Keratinocyte (primary cell): ENCODE data around the gene HMX3. TPM values are rescaled to one million over a fixed set of nuclear protein-coding genes. Genes with fewer than 3 reads are reported as not detected.
A peak's percentile ranks its signal among the peaks of the same experiment; 100 is the strongest.

ENCODE experiments used
- DNase-seq: peaks from one replicate; pipeline ENCODE4 v3.0.0-alpha.2; 2011; ENCODE audit warnings: low read depth, missing footprints, low spot score
- FAIRE-seq: peaks from 2 replicates; lab custom pipeline; 2011; peaks lifted over from hg19 to GRCh38; lab: Jason Lieb, UNC
- H2AFZ ChIP-seq: 2 replicates; pipeline ENCODE4 v1.6.0; 2012; ENCODE audit warnings: low read length, control low read depth, inconsistent platforms; ENCODE audit not compliant: control insufficient read depth
- H3K27ac ChIP-seq: 2 replicates; pipeline ENCODE4 v1.5.1; 2011; ENCODE audit warnings: low read length; ENCODE audit not compliant: control insufficient read depth, insufficient read depth
- H3K27me3 ChIP-seq: 3 replicates; pipeline ENCODE4 v1.6.0; 2011; ENCODE audit warnings: low read length; ENCODE audit not compliant: control insufficient read depth, insufficient read depth; ENCODE audit errors: extremely low read depth
- H3K36me3 ChIP-seq, 2 experiments: 2 replicates in 1 of 2; 3 replicates in 1 of 2; pipeline ENCODE4 v1.5.1; 2011; ENCODE audit warnings: low read length in 2 of 2, mild to moderate bottlenecking in 1 of 2; ENCODE audit not compliant: control insufficient read depth in 2 of 2, insufficient read depth in 2 of 2; ENCODE audit errors: extremely low read depth in 1 of 2
- H3K4me1 ChIP-seq: 3 replicates; pipeline ENCODE4 v1.5.1; 2011; ENCODE audit warnings: low read length; ENCODE audit not compliant: control insufficient read depth, insufficient read depth; ENCODE audit errors: extremely low read depth
- H3K4me2 ChIP-seq: 3 replicates; pipeline ENCODE4 v1.6.0; 2011; ENCODE audit warnings: low read depth, low read length; ENCODE audit not compliant: control insufficient read depth, insufficient read depth; ENCODE audit errors: extremely low read depth
- H3K4me3 ChIP-seq, 3 experiments: fragments of 200-600 bp in 1 of 3; sonication (generic) in 1 of 3; 2 replicates in 2 of 3; 3 replicates in 1 of 3; pipeline ENCODE4 v1.5.1; 2011 to 2016; ENCODE audit warnings: low read length in 3 of 3, mild to moderate bottlenecking in 3 of 3, control low read depth in 2 of 3, inconsistent platforms in 1 of 3, low read depth in 1 of 3, mixed read lengths in 1 of 3, mixed run types in 1 of 3, moderate library complexity in 1 of 3; ENCODE audit not compliant: control insufficient read depth in 2 of 3, insufficient read depth in 2 of 3; ENCODE audit errors: extremely low read depth in 1 of 3
- H3K79me2 ChIP-seq: 2 replicates; pipeline ENCODE4 v1.6.0; 2012; ENCODE audit warnings: low read length; ENCODE audit not compliant: control insufficient read depth, insufficient read depth
- H3K9ac ChIP-seq: 3 replicates; pipeline ENCODE4 v1.6.0; 2011; ENCODE audit warnings: low read length; ENCODE audit not compliant: control insufficient read depth, insufficient read depth; ENCODE audit errors: extremely low read depth
- H3K9me1 ChIP-seq: 3 replicates; pipeline ENCODE4 v1.6.0; 2011; ENCODE audit warnings: low read length; ENCODE audit not compliant: control insufficient read depth, insufficient read depth; ENCODE audit errors: extremely low read depth
- H3K9me3 ChIP-seq: 2 replicates; pipeline ENCODE4 v1.5.1; 2012; ENCODE audit warnings: low read depth, low read length; ENCODE audit not compliant: control insufficient read depth
- H4K20me1 ChIP-seq: 3 replicates; pipeline ENCODE4 v1.6.0; 2011; ENCODE audit warnings: low read length; ENCODE audit not compliant: control insufficient read depth, insufficient read depth; ENCODE audit errors: extremely low read depth
- CTCF ChIP-seq, 3 experiments: IDR thresholded peaks in 1 of 3; conservative IDR thresholded peaks in 1 of 3; optimal IDR thresholded peaks in 1 of 3; 2 replicates in 2 of 3; 3 replicates in 1 of 3; pipeline versions ENCODE3 to v1.5.1; 2011; ENCODE audit warnings: low read length in 3 of 3, mild to moderate bottlenecking in 3 of 3, moderate library complexity in 2 of 3, control low read depth in 1 of 3, inconsistent platforms in 1 of 3; ENCODE audit not compliant: insufficient read depth in 2 of 3; ENCODE audit errors: extremely low read depth in 1 of 3
- EZH2 ChIP-seq: IDR thresholded peaks from one replicate; pipeline ENCODE4 v1.6.1; 2012; ENCODE audit warnings: inconsistent platforms, mild to moderate bottlenecking, low read length, moderate library complexity
- dilution Hi-C: fragments of 300-500 bp; cut with MboI; formaldehyde crosslinking; loops from one replicate; pipeline ENCODE4 v1.7.0; 2020; ENCODE audit warnings: low sequenced_read_pairs; ENCODE audit not compliant: extremely low pct_ligation_motif_present
- polyA plus RNA-seq, 5 experiments: library from polyadenylated mRNA; depleted of rRNA in 3 of 5; stranded (reverse) in 3 of 5; stranded (forward) in 1 of 5; unstranded in 1 of 5; fragments of >200 nt; gene quantifications; 1 replicate in 1 of 5; 2 replicates in 3 of 5; 3 replicates in 1 of 5; pipeline versions ENCODE4 v1.2.1 to v1.2.3, GENCODE V29; 2011 to 2012; ENCODE audit warnings: missing spikeins in 2 of 5, low read depth in 1 of 5, low replicate concordance in 1 of 5

The HMX3 gene
- polyA plus RNA-seq, 1 donor (not counting 4 experiments of a cell fraction or from before 2014, with no cell fraction given), result not detected

- Histone ChIP-seq H3K9me3 (no peaks in the 10 kb centered on the region), H3K9ac (no peak overlapping the region), H3K4me1 (peaks cover 5% of the 10 kb centered on the region), H4K20me1 (peaks cover 7% of the 10 kb centered on the region), H3K27me3 (peaks cover 100% of the 10 kb centered on the region), H2AFZ (no peak overlapping the region), H3K36me3 (no peaks in the 10 kb centered on the region), H3K4me3 (no peak overlapping the region), H3K9me1 (no peaks in the 10 kb centered on the region), H3K27ac (no peak overlapping the region), H3K79me2 (no peaks in the 10 kb centered on the region), H3K4me2 (no peak overlapping the region)
- dilution Hi-C loops, result no loop called here
- TF ChIP-seq CTCF (optimal IDR thresholded peaks at IDR 0.05 in 1 of 3, IDR thresholded peaks at IDR 0.05 in 1 of 3, conservative IDR thresholded peaks at IDR 0.05 in 1 of 3; ENCODE audit: extremely low read depth in 1 of 3, insufficient read depth in 2 of 3, low read length in 3 of 3) (no peak), EZH2 (peak; percentile 87)
- DNase-seq, result no peak
- FAIRE-seq, result no peak
These were observed 9.8 kb downstream of the HMX3 start for GRCh38 chr10:123145542-123146012.

DNA sequence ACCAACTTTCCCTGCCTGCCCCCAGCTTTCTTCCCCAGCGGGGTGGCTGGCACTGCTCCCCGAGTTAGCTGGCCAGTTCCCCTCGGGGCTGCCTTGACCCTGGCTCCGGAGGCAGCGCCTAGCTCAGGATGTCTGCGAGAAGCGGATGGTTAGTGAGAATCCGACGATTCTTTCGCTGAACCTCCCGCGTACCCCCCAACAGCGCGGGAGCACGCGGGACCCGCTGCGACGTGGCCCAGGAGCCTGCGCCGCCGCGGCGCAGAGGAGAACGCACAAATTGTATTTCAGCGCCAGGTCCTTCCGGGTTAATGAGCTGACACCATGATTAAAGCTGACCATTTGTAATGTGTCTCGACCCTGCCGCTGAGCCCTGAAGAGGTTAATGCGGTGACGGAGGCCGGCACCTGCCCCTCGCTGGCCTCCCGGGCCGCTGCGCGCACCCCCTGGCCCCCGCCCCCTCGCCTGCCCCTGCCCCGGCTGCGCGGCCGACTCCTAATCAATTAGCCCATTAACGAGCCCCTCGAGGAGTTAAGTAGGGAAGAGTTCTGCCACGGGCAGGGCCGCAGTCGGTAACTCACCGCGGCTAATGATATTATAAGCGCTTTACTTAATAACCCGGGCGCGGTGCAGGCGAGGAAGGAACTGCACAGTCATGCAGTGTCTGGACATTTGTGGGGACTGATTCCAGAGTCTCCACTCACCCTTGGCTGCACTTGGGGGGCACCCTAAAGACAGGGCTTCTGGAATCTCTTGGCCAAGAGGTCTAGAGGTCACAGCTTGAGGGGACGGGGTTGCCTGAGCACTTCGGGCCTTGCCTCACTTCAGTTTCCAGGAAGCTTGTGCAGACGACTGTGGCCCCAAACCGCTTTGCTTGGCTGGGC, 10.5 kb downstream of the HMX3 start:
- Histone ChIP-seq H3K4me3 (no peak overlapping the region), H3K79me2 (no peaks in the 10 kb centered on the region), H4K20me1 (peaks cover 7% of the 10 kb centered on the region), H3K9me3 (no peaks in the 10 kb centered on the region), H3K9ac (no peak overlapping the region), H3K27ac (no peak overlapping the region), H3K27me3 (peaks cover 100% of the 10 kb centered on the region), H2AFZ (no peak overlapping the region), H3K9me1 (no peaks in the 10 kb centered on the region), H3K36me3 (no peaks in the 10 kb centered on the region), H3K4me2 (no peak overlapping the region), H3K4me1 (peaks cover 9% of the 10 kb centered on the region)
- peak; percentile 27 for TF ChIP-seq EZH2
- no peak for TF ChIP-seq CTCF (optimal IDR thresholded peaks at IDR 0.05 in 1 of 3, IDR thresholded peaks at IDR 0.05 in 1 of 3, conservative IDR thresholded peaks at IDR 0.05 in 1 of 3; ENCODE audit: extremely low read depth in 1 of 3, insufficient read depth in 2 of 3, low read length in 3 of 3)
- dilution Hi-C loops, result no loop called here
- FAIRE-seq (no peak), DNase-seq (no peak)
